ENCODE results near the gene C22orf39. TPM values are rescaled to one million over a fixed set of nuclear protein-coding genes. Genes with fewer than 3 reads are reported as not detected.

Gene C22orf39
- total and polyA plus RNA-seq, 2 donors (not counting 1 experiment from before 2014, with no cell fraction given), result 37.7 to 47.2 TPM

- H3K9me3 ChIP-seq (ENCODE audit: control extremely low read depth in 1 of 3, control insufficient read depth in 2 of 3, insufficient read depth in 1 of 3, low read length in 2 of 3), result no peaks in the 10 kb centered on the region
- 100% methylated on average over 1 of the region's 6 CpGs for WGBS (ENCODE audit: insufficient coverage)
- no peak overlapping the region for H3K4me2 ChIP-seq (replicated peaks; ENCODE audit: low read depth, low read length, poor library complexity, severe bottlenecking)
- H2AFZ ChIP-seq (ENCODE audit: insufficient read depth, low read depth, low read length, poor library complexity, severe bottlenecking), result no peak overlapping the region
- no peak for TF ChIP-seq EZH2 (IDR thresholded peaks at IDR 0.05; ENCODE audit: borderline replicate concordance, insufficient read depth, low read depth, low read length, poor library complexity, severe bottlenecking)
- TF ChIP-seq, protein P1, sequence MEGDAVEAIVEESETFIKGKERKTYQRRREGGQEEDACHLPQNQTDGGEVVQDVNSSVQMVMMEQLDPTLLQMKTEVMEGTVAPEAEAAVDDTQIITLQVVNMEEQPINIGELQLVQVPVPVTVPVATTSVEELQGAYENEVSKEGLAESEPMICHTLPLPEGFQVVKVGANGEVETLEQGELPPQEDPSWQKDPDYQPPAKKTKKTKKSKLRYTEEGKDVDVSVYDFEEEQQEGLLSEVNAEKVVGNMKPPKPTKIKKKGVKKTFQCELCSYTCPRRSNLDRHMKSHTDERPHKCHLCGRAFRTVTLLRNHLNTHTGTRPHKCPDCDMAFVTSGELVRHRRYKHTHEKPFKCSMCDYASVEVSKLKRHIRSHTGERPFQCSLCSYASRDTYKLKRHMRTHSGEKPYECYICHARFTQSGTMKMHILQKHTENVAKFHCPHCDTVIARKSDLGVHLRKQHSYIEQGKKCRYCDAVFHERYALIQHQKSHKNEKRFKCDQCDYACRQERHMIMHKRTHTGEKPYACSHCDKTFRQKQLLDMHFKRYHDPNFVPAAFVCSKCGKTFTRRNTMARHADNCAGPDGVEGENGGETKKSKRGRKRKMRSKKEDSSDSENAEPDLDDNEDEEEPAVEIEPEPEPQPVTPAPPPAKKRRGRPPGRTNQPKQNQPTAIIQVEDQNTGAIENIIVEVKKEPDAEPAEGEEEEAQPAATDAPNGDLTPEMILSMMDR (IDR thresholded peaks at IDR 0.05), result no peak
- H3K27me3 Mint-ChIP-seq, result no peaks in the 10 kb centered on the region
- no peak overlapping the region for H3K4me3 ChIP-seq (ENCODE audit: control extremely low read depth in 1 of 5, extremely low read depth in 1 of 5, insufficient read depth in 1 of 5, low read depth in 2 of 5, low read length in 4 of 5)
- no peak overlapping the region for H3K9ac ChIP-seq (ENCODE audit: low read length)
- no peaks in the 10 kb centered on the region for H3K4me1 Mint-ChIP-seq
- CTCF ChIA-PET, result interaction anchor here (0.8 to 1.9 kb wide), 2 partner anchors 15 to 138 kb away, joined by 3 to 5 read pairs; no protein-coding TSS in a partner anchor
- no peaks in the 10 kb centered on the region for H3K4me1 ChIP-seq (ENCODE audit: control insufficient read depth in 2 of 2, insufficient read depth in 2 of 2, low read length in 2 of 2)
- H3K27ac ChIP-seq (ENCODE audit: low read length in 2 of 2), result no peak overlapping the region
- intact Hi-C loops (cut with micrococcal nuclease), result no loop called here
- H4K20me1 ChIP-seq (ENCODE audit: control insufficient read depth, insufficient read depth, low read length, poor library complexity, severe bottlenecking), result no peaks in the 10 kb centered on the region
- H3K9me3 Mint-ChIP-seq (ENCODE audit: insufficient read depth), result no peaks in the 10 kb centered on the region
- no peaks in the 10 kb centered on the region for H3K27me3 ChIP-seq (replicated peaks in 1 of 4; ENCODE audit: control extremely low read depth in 1 of 4, control insufficient read depth in 3 of 4, insufficient read depth in 4 of 4, low read length in 3 of 4)
- H3K27ac Mint-ChIP-seq, result no peak overlapping the region
- POLR2A ChIA-PET, result no interaction called here
- no peak overlapping the region for H3K4me3 Mint-ChIP-seq
- DNase-seq (no peak), ATAC-seq (ENCODE audit: low read depth) (no peak)
- H3K79me2 ChIP-seq (ENCODE audit: control insufficient read depth, insufficient read depth, low read length), result no peaks in the 10 kb centered on the region
- H3K36me3 ChIP-seq (replicated peaks in 1 of 2; ENCODE audit: control extremely low read depth in 1 of 2, control insufficient read depth in 1 of 2, extremely low read depth in 1 of 2, insufficient read depth in 2 of 2, low read length in 1 of 2), result no peaks in the 10 kb centered on the region
Observed at GRCh38 chr22:19492504-19493174, 45.1 kb upstream of the C22orf39 start.

- Histone ChIP-seq H3K9ac (ENCODE audit: low read length) (no peak overlapping the region), H3K4me2 (replicated peaks; ENCODE audit: low read depth, low read length, poor library complexity, severe bottlenecking) (no peak overlapping the region), H3K9me3 (ENCODE audit: control extremely low read depth in 1 of 3, control insufficient read depth in 2 of 3, insufficient read depth in 1 of 3, low read length in 2 of 3) (no peaks in the 10 kb centered on the region), H3K27me3 (replicated peaks in 1 of 4; ENCODE audit: control extremely low read depth in 1 of 4, control insufficient read depth in 3 of 4, insufficient read depth in 4 of 4, low read length in 3 of 4) (no peaks in the 10 kb centered on the region), H2AFZ (ENCODE audit: insufficient read depth, low read depth, low read length, poor library complexity, severe bottlenecking) (no peak overlapping the region), H3K4me3 (ENCODE audit: control extremely low read depth in 1 of 5, extremely low read depth in 1 of 5, insufficient read depth in 1 of 5, low read depth in 2 of 5, low read length in 4 of 5) (no peak overlapping the region), H3K79me2 (ENCODE audit: control insufficient read depth, insufficient read depth, low read length) (no peaks in the 10 kb centered on the region), H3K27ac (ENCODE audit: low read length in 2 of 2) (no peak overlapping the region), H4K20me1 (ENCODE audit: control insufficient read depth, insufficient read depth, low read length, poor library complexity, severe bottlenecking) (no peaks in the 10 kb centered on the region), H3K36me3 (replicated peaks in 1 of 2; ENCODE audit: control extremely low read depth in 1 of 2, control insufficient read depth in 1 of 2, extremely low read depth in 1 of 2, insufficient read depth in 2 of 2, low read length in 1 of 2) (no peaks in the 10 kb centered on the region), H3K4me1 (ENCODE audit: control insufficient read depth in 2 of 2, insufficient read depth in 2 of 2, low read length in 2 of 2) (no peaks in the 10 kb centered on the region)
- CTCF ChIA-PET, result interaction anchor here (0.8 to 1.4 kb wide), 2 partner anchors 139 to 312 kb away, joined by 4 to 9 read pairs; no protein-coding TSS in a partner anchor
- ATAC-seq (ENCODE audit: low read depth) (no peak), DNase-seq (no peak)
- intact Hi-C loops (cut with micrococcal nuclease), result no loop called here
- no peak overlapping the region for H3K27ac Mint-ChIP-seq
- no peaks in the 10 kb centered on the region for H3K27me3 Mint-ChIP-seq
- POLR2A ChIA-PET, result no interaction called here
- TF ChIP-seq EZH2 (IDR thresholded peaks at IDR 0.05; ENCODE audit: borderline replicate concordance, insufficient read depth, low read depth, low read length, poor library complexity, severe bottlenecking), result no peak
- TF ChIP-seq, protein P1 (IDR thresholded peaks at IDR 0.05), result no peak
- WGBS (ENCODE audit: insufficient coverage), result no CpG with 5 or more reads among the region's 5 CpGs
- H3K4me1 Mint-ChIP-seq, result no peaks in the 10 kb centered on the region
- H3K4me3 Mint-ChIP-seq, result no peak overlapping the region
- H3K9me3 Mint-ChIP-seq (ENCODE audit: insufficient read depth), result no peaks in the 10 kb centered on the region
Observed at GRCh38 chr22:19490628-19491230, 43.2 kb upstream of the C22orf39 start.

All from B cell (primary cell).